Measurements from ENCODE around the gene PLEKHA1. TPM values are rescaled to one million over a fixed set of nuclear protein-coding genes. Genes with fewer than 3 reads are reported as not detected.

PLEKHA1 gene
- total and polyA plus RNA-seq, 8 donors, result 9.0 to 61.8 (median 19.6) TPM

- no peak for DNase-seq
- Histone ChIP-seq H3K4me3 (no peak overlapping the region), H3K4me1 (peaks cover 0 to 31% (median 13%) of the 10 kb centered on the region in 4 donors), H3K27me3 (no peaks in the 10 kb centered on the region), H3K27ac (no peak overlapping the region), H3K9me3 (no peaks in the 10 kb centered on the region), H3K36me3 (no peaks in the 10 kb centered on the region)
- 91 to 99% (median 95%) methylated on average over 2 of the region's 2 CpGs for WGBS, 5 donors
- TF ChIP-seq CTCF (IDR thresholded peaks at IDR 0.05), result no peak
- TF ChIP-seq EP300 (IDR thresholded peaks at IDR 0.05), result no peak
- no peak for TF ChIP-seq POLR2AphosphoS5 (IDR thresholded peaks at IDR 0.05)
- TF ChIP-seq POLR2A (IDR thresholded peaks at IDR 0.05), result no peak
- intact Hi-C loops (cut with DNase I; ENCODE audit: low total_unique reads), result no loop called here
These were observed 5.0 kb downstream of the PLEKHA1 start for GRCh38 chr10:122379537-122379936.

- Histone ChIP-seq H3K27ac (no peak overlapping the region), H3K4me1 (peaks cover 0 to 28% (median 12%) of the 10 kb centered on the region in 4 donors), H3K4me3 (no peak overlapping the region), H3K36me3 (no peaks in the 10 kb centered on the region), H3K9me3 (no peaks in the 10 kb centered on the region), H3K27me3 (no peaks in the 10 kb centered on the region)
- WGBS, 5 donors, result 94 to 100% (median 98%) methylated on average over 4 of the region's 4 CpGs
- TF ChIP-seq POLR2A (IDR thresholded peaks at IDR 0.05) (no peak), CTCF (IDR thresholded peaks at IDR 0.05) (no peak), POLR2AphosphoS5 (IDR thresholded peaks at IDR 0.05) (no peak), EP300 (IDR thresholded peaks at IDR 0.05) (no peak)
- no peak for DNase-seq
- intact Hi-C loops (cut with DNase I; ENCODE audit: low total_unique reads), result no loop called here
These were observed 6.2 kb downstream of the PLEKHA1 start for GRCh38 chr10:122380703-122381102.

- 49 to 81% (median 68%) methylated on average over 2 of the region's 2 CpGs for WGBS, 5 donors
- Histone ChIP-seq H3K4me1 (peaks cover 3 to 26% (median 14%) of the 10 kb centered on the region in 4 donors), H3K27ac (no peak overlapping the region), H3K27me3 (no peaks in the 10 kb centered on the region), H3K9me3 (no peaks in the 10 kb centered on the region), H3K4me3 (no peak overlapping the region), H3K36me3 (no peaks in the 10 kb centered on the region)
- no peak for DNase-seq
- intact Hi-C loops (cut with DNase I; ENCODE audit: low total_unique reads), result no loop called here
- TF ChIP-seq POLR2A (IDR thresholded peaks at IDR 0.05) (no peak), CTCF (IDR thresholded peaks at IDR 0.05) (no peak), EP300 (IDR thresholded peaks at IDR 0.05) (no peak)
These were observed 7.2 kb downstream of the PLEKHA1 start for GRCh38 chr10:122381680-122382079.

GRCh38 chr10:122386514-122386913 lies 12.0 kb downstream of the PLEKHA1 start:
- Histone ChIP-seq H3K27ac (no peak overlapping the region), H3K9me3 (no peaks in the 10 kb centered on the region), H3K4me3 (no peak overlapping the region), H3K4me1 (peaks cover 3 to 16% (median 7%) of the 10 kb centered on the region in 4 donors), H3K27me3 (no peaks in the 10 kb centered on the region), H3K36me3 (peaks cover 0 to 3% (median 0%) of the 10 kb centered on the region in 4 donors)
- no peak for DNase-seq
- WGBS, 5 donors, result 33 to 57% (median 38%) methylated on average over 2 of the region's 2 CpGs
- intact Hi-C loops (cut with DNase I; ENCODE audit: low total_unique reads), result no loop called here
- TF ChIP-seq POLR2A (IDR thresholded peaks at IDR 0.05) (no peak), POLR2AphosphoS5 (IDR thresholded peaks at IDR 0.05) (no peak), CTCF (IDR thresholded peaks at IDR 0.05) (no peak), EP300 (IDR thresholded peaks at IDR 0.05) (no peak)

Measured in stomach (tissue), 9 donors.